Mucosa of descending colon (tissue), 3 donors: ENCODE results near the gene METRNL. TPM values are rescaled to one million over a fixed set of nuclear protein-coding genes. Genes with fewer than 3 reads are reported as not detected.
A peak's percentile ranks its signal among the peaks of the same experiment; 100 is the strongest.

ENCODE experiments used
- ATAC-seq: fragments of 200-7000 bp; cut with Tn5 transposase; one replicate; pipeline ENCODE4 v1.9.1; 2020; ENCODE audit warnings: mild to moderate bottlenecking, moderate library complexity
- DNase-seq, 3 donors: peaks; one replicate each; pipeline ENCODE4 v3.0.0-alpha.2; 2020
- H3K36me3 ChIP-seq: fragments of 200-600 bp; one replicate; pipeline ENCODE4 v1.8.0; 2021; ENCODE audit warnings: low read depth, mild to moderate bottlenecking
- H3K4me1 ChIP-seq: fragments of 200-600 bp; one replicate; pipeline ENCODE4 v1.8.0; 2021; ENCODE audit warnings: low read depth, mild to moderate bottlenecking
- H3K4me3 ChIP-seq: fragments of 200-600 bp; one replicate; pipeline ENCODE4 v1.8.0; 2021; ENCODE audit warnings: mild to moderate bottlenecking
- H3K9me3 ChIP-seq: fragments of 200-600 bp; one replicate; pipeline ENCODE4 v1.8.0; 2021; ENCODE audit warnings: mild to moderate bottlenecking
- intact Hi-C, 2 donors: fragments of 100-400 bp; cut with DNase I in 1 of 2; cut with micrococcal nuclease in 1 of 2; formaldehyde crosslinking; loops; one replicate each; pipeline versions ENCODE4 v1.11.0 to v1.11.1; 2022; cut with DNase I, micrococcal nuclease
- total RNA-seq, 3 donors: library from RNA; stranded (reverse); fragmentation: NEBNext Ultra II Directional in 2 of 3; extraction: Animal tissue kit (Norgen Biotek cat#: 25700) in 2 of 3; gene quantifications; one replicate each; pipeline versions ENCODE4 v1.2.1 to v1.2.4, GENCODE V29; 2021 to 2023
- TF ChIP-seq, protein P1 (sequence below): fragments of 200-600 bp; IDR thresholded peaks from one replicate; pipeline ENCODE4 v1.8.0; 2022; ENCODE audit warnings: antibody characterized with exemption, mild to moderate bottlenecking
- donor health status: DM: no; HTN: no; CAD: no; lungs with moderate emphysema.
- donor health status: DM: no; HTN: no; CAD: no.
- donor health status: DM: no; HTN: yes; CAD: no.

The METRNL gene
- total RNA-seq, 3 donors from 2014 or later = 78.6 to 134 (median 116) TPM

DNA sequence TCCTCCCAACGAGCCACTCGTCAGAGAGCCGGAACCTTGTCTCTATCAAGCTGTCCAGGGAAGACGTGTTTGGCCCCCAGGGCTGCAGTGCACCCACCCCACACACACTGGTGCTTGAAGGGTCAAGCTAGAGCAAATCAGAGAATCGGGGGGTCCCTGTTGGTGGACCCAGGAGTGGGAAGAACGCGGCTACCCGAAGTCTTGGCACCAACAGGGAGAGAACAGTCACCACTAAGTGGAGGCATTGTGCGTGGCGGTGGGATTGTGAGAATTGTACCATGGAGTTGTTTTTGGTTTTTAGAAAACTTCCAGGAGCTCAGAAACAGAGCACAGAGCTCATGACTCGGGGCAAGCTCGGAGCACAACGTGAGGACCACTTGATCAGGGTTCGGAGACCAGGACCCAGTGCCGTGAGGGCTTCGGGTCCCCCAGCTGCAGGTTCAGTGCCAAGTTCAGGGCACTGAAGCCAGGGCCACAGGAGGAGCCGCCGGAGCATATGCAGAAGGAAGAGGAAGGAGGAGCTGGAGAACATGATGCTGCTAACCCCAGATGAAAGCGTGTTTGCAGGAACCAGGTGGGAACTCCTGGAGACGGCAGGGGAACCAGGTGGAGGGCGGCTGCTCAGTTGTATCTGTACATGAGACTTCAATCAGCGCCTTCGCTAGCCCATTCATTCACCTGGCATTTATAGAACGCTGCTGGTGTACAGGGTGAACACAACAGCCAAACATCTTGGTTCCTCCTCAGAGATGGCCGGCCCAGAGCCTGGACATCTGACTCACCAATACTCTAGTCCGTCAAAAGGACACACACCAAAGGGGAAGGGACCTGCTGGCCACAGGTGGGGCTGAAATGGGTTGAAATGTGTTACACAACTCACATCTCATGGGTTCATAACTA lies 42.8 kb downstream of the METRNL start:
- no peak for DNase-seq
- Histone ChIP-seq H3K36me3 (no peaks in the 10 kb centered on the region), H3K4me3 (no peak overlapping the region), H3K4me1 (peaks cover 10% of the 10 kb centered on the region), H3K9me3 (no peaks in the 10 kb centered on the region)
- TF ChIP-seq, protein P1, sequence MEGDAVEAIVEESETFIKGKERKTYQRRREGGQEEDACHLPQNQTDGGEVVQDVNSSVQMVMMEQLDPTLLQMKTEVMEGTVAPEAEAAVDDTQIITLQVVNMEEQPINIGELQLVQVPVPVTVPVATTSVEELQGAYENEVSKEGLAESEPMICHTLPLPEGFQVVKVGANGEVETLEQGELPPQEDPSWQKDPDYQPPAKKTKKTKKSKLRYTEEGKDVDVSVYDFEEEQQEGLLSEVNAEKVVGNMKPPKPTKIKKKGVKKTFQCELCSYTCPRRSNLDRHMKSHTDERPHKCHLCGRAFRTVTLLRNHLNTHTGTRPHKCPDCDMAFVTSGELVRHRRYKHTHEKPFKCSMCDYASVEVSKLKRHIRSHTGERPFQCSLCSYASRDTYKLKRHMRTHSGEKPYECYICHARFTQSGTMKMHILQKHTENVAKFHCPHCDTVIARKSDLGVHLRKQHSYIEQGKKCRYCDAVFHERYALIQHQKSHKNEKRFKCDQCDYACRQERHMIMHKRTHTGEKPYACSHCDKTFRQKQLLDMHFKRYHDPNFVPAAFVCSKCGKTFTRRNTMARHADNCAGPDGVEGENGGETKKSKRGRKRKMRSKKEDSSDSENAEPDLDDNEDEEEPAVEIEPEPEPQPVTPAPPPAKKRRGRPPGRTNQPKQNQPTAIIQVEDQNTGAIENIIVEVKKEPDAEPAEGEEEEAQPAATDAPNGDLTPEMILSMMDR = no peak
- intact Hi-C loops = no loop called here
- no peak for ATAC-seq

DNA sequence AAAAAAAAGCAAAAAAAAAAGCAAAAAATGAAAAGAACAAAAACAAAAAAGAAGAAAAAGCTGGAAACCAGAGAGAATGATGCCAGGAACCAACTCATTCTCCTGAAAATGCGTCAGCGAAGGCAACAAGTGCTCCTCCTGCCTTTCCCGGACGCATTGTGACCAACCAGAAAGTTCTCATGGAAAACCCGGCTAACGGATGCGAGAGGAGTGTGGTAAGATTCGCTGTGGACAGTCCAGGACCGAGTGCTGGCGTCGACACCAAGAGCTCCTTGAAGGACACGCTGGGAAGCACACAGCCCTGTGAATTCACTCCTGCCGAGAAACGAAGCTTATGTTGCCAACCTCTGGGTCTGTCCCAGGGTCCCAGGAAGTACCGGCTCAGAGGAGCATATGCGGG lies 43.4 kb downstream of the METRNL start:
- Histone ChIP-seq H3K4me1 (peaks cover 10% of the 10 kb centered on the region), H3K9me3 (no peaks in the 10 kb centered on the region), H3K4me3 (no peak overlapping the region), H3K36me3 (no peaks in the 10 kb centered on the region)
- intact Hi-C loops = no loop called here
- TF ChIP-seq, protein P1 = no peak
- no peak for ATAC-seq
- DNase-seq = no peak

DNA sequence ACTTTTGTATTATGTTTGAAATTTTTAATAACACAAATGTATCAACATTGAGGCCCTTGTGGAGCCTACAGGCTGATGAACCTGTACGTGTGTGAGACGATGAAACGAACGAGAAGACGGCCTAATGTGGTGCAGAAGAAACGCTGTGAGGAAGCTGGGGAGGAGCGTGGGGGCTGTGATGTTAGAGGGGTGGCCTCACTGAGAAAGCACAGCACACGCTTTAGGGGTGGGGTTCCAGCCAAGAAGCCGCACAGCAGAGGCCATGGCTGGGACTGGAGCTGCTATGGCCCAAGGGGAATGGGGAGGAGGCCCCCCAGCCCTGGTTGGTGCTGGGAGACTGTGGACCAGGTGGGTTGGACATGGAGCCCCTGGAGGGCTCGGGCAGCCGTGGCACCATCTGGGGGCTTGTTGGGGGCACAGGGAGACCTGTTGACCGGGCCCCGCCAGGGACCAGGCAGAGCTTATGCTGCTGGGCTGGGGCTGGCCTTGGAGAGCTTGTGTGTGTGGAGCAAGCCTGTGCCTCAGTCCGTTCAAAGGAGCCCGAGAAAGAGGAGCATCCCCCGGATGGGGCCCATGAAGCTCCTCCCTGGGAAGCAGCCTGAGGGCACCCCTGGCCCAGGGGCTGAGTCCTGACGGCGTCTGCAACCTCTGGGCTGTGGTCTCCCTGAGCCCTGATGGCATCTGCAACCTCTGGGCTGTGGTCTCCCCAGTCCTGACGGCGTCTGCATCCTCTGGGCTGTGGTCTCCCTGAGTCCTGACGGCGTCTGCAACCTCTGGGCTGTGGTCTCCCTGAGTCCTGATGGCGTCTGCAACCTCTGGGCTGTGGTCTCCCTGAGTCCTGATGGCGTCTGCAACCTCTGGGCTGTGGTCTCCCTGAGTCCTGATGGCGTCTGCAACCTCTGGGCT lies 44.7 kb downstream of the METRNL start:
- Histone ChIP-seq H3K36me3 (no peaks in the 10 kb centered on the region), H3K9me3 (no peaks in the 10 kb centered on the region), H3K4me3 (no peak overlapping the region), H3K4me1 (peaks cover 10% of the 10 kb centered on the region)
- TF ChIP-seq, protein P1 = no peak
- DNase-seq (no peak), ATAC-seq (no peak)
- intact Hi-C loops = no loop called here

DNA sequence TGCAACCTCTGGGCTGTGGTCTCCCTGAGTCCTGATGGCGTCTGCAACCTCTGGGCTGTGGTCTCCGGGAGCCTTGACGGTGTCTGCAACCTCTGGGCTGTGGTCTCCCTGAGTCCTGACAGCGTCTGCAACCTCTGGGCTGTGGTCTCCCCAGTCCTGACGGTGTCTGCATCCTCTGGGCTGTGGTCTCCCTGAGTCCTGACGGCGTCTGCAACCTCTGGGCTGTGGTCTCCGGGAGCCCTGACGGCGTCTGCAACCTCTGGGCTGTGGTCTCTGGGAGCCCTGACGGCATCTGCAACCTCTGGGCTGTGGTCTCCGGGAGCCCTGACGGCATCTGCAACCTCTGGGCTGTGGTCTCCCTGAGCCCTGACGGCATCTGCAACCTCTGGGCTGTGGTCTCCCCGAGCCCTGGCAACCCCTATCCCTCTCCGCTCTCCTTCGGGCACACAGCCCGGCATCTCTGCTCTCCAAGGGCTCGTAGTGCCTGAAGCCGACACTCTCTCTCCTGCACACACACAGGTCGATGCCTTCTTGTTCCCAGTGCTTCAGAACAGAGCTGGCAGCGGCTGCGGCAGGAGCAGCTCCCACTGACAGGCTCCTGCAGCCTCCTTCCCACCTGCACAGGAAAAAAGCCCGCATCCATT lies 45.6 kb downstream of the METRNL start:
- TF ChIP-seq, protein P1 = no peak
- no peak for ATAC-seq
- H3K4me1 ChIP-seq = peaks cover 10% of the 10 kb centered on the region
- no peaks in the 10 kb centered on the region for H3K9me3 ChIP-seq
- no peak overlapping the region for H3K4me3 ChIP-seq
- intact Hi-C loops = no loop called here
- no peak for DNase-seq
- H3K36me3 ChIP-seq = no peaks in the 10 kb centered on the region

DNA sequence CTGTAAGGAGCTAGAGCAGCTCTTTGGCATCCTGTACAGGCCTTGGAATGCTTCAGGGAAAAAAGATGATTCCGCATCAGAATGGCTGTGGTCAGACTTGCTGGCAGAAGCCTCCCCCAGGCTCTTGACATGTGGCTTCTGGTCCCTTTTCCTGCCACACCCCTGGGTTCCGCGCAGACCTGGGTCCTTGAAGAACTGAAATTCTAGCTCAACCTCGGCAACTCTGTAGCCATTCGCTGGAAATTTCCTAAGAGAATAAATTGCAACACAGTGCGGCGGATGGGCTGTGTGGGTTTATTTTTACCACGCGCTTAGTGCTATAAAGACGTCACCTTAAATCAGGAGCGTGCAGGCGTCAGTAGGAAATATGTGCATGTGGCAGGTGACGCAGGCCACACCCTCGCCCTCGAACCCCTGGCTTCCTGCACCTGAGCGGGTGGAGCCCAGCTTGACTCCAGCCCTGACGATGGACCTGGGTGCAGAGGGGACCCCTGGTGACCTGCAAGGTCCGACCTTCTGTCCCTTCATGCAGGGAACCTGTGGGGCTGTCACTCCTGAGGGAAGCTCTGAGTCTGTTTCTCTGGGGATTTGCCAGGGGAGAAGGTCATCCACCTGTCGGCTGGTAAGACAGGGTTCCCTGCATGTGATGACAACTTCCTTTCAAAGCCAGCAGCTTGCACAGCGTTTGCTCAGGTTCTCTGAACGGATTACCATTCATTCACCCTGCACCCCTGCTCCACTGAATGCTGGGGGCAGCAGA lies 46.3 kb downstream of the METRNL start:
- peak; percentile 86 for ATAC-seq
- Histone ChIP-seq H3K36me3 (no peaks in the 10 kb centered on the region), H3K4me3 (no peak overlapping the region), H3K4me1 (peaks cover 10% of the 10 kb centered on the region), H3K9me3 (no peaks in the 10 kb centered on the region)
- intact Hi-C loops = no loop called here
- TF ChIP-seq, protein P1 = no peak
- DNase-seq = peak; percentile 60 to 65 (median 61)
